K562 (cell line): ENCODE measurements around the gene FGF11. TPM values are rescaled to one million over a fixed set of nuclear protein-coding genes. Genes with fewer than 3 reads are reported as not detected.

Experiments used
- ELK1 ChIP-seq: sonication (generic); formaldehyde crosslinking; IDR thresholded peaks from 2 replicates; pipeline ENCODE4 v1.8.1; 2022; ENCODE audit warnings: missing genetic modification reagents
- HNRNPH1 ChIP-seq: fragments of 200-400 bp; formaldehyde crosslinking; optimal IDR thresholded peaks from 2 replicates; pipeline ENCODE3; 2017; ENCODE audit warnings: low read depth, mild to moderate bottlenecking, low read length, moderate library complexity
- LARP7 ChIP-seq: fragments of 450-650 bp; IDR thresholded peaks from 2 replicates; pipeline ENCODE4 v1.6.1; 2016
- PTRF ChIP-seq: fragments of 450-650 bp; IDR thresholded peaks from 2 replicates; pipeline ENCODE4 v1.6.1; 2016; ENCODE audit warnings: mild to moderate bottlenecking, missing genetic modification characterization, missing compliant biosample characterization
- RFX7 ChIP-seq: fragments of 250-450 bp; sonication (Bioruptor Pico); IDR thresholded peaks from 2 replicates; pipeline ENCODE4 v1.5.1; 2021; ENCODE audit warnings: mild to moderate bottlenecking
- ZNF316 ChIP-seq: fragments of 450-650 bp; IDR thresholded peaks from 2 replicates; pipeline ENCODE4 v1.6.1; 2016
- ZSCAN29 ChIP-seq: fragments of 450-650 bp; IDR thresholded peaks from 2 replicates; pipeline ENCODE4 v1.6.1; 2017
- polyA plus RNA-seq, 8 experiments: library from polyadenylated mRNA; depleted of rRNA in 4 of 8; stranded (reverse) in 5 of 8; unstranded in 3 of 8; fragments of >200 nt; fragmentation: Nextera tagmentation in 2 of 8; fragmentation: Illumina TruSeq in 1 of 8; extraction: Ambion mirVana in 2 of 8; extraction: Trizol in 1 of 8; gene quantifications; 2 replicates each; pipeline versions ENCODE4 v1.2.1 to v1.2.3, GENCODE V29; 2011 to 2014; ENCODE audit warnings: inconsistent platforms in 1 of 8, missing spikeins in 1 of 8
- total RNA-seq, 7 experiments: library from RNA; depleted of rRNA in 6 of 7; stranded (reverse); fragments of >200 nt in 6 of 7; fragmentation: Illumina TruSeq in 2 of 7; extraction: Trizol in 2 of 7; gene quantifications; 2 replicates each; pipeline versions ENCODE4 v1.2.1 to v1.2.3, GENCODE V29; 2011 to 2021; ENCODE audit warnings: low replicate concordance in 1 of 7
- TF ChIP-seq, protein P1 (sequence below): sonication (generic); formaldehyde crosslinking; IDR thresholded peaks from 2 replicates; pipeline ENCODE4 v1.8.0; 2022; ENCODE audit warnings: mild to moderate bottlenecking, missing genetic modification reagents, borderline replicate concordance
- TF ChIP-seq, protein P2 (sequence below): fragments of 450-650 bp; IDR thresholded peaks from 2 replicates; pipeline ENCODE4 v1.7.0; 2016; ENCODE audit warnings: borderline replicate concordance
- TF ChIP-seq, protein P3 (sequence below): fragments of 450-650 bp; IDR thresholded peaks from 2 replicates; pipeline ENCODE4 v1.6.1; 2016; ENCODE audit warnings: mild to moderate bottlenecking
- TF ChIP-seq, protein P4 (sequence below): fragments of 250-450 bp; sonication (Bioruptor Pico); IDR thresholded peaks from 2 replicates; pipeline ENCODE4 v1.4.0; 2020; ENCODE audit warnings: mild to moderate bottlenecking, moderate library complexity
- TF ChIP-seq, protein P5 (sequence below): fragments of 450-650 bp; IDR thresholded peaks from 2 replicates; pipeline ENCODE4 v1.6.1; 2018; ENCODE audit not compliant: partially characterized antibody

The FGF11 gene
- total and polyA plus RNA-seq, 9 of the 15 experiments (the other 6 are each of a cell fraction or from before 2014, with no cell fraction given), result 1.2 to 7.5 (median 3.0) TPM

- TF ChIP-seq, protein P1, sequence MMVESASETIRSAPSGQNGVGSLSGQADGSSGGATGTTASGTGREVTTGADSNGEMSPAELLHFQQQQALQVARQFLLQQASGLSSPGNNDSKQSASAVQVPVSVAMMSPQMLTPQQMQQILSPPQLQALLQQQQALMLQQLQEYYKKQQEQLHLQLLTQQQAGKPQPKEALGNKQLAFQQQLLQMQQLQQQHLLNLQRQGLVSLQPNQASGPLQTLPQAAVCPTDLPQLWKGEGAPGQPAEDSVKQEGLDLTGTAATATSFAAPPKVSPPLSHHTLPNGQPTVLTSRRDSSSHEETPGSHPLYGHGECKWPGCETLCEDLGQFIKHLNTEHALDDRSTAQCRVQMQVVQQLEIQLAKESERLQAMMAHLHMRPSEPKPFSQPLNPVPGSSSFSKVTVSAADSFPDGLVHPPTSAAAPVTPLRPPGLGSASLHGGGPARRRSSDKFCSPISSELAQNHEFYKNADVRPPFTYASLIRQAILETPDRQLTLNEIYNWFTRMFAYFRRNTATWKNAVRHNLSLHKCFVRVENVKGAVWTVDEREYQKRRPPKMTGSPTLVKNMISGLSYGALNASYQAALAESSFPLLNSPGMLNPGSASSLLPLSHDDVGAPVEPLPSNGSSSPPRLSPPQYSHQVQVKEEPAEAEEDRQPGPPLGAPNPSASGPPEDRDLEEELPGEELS, result no peak
- TF ChIP-seq ZSCAN29 (no peak), PTRF (no peak), LARP7 (no peak), HNRNPH1 (no peak), ELK1 (no peak), ZNF316 (no peak), RFX7 (no peak)
- TF ChIP-seq, protein P2, sequence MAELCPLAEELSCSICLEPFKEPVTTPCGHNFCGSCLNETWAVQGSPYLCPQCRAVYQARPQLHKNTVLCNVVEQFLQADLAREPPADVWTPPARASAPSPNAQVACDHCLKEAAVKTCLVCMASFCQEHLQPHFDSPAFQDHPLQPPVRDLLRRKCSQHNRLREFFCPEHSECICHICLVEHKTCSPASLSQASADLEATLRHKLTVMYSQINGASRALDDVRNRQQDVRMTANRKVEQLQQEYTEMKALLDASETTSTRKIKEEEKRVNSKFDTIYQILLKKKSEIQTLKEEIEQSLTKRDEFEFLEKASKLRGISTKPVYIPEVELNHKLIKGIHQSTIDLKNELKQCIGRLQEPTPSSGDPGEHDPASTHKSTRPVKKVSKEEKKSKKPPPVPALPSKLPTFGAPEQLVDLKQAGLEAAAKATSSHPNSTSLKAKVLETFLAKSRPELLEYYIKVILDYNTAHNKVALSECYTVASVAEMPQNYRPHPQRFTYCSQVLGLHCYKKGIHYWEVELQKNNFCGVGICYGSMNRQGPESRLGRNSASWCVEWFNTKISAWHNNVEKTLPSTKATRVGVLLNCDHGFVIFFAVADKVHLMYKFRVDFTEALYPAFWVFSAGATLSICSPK, result no peak
- TF ChIP-seq, protein P3, sequence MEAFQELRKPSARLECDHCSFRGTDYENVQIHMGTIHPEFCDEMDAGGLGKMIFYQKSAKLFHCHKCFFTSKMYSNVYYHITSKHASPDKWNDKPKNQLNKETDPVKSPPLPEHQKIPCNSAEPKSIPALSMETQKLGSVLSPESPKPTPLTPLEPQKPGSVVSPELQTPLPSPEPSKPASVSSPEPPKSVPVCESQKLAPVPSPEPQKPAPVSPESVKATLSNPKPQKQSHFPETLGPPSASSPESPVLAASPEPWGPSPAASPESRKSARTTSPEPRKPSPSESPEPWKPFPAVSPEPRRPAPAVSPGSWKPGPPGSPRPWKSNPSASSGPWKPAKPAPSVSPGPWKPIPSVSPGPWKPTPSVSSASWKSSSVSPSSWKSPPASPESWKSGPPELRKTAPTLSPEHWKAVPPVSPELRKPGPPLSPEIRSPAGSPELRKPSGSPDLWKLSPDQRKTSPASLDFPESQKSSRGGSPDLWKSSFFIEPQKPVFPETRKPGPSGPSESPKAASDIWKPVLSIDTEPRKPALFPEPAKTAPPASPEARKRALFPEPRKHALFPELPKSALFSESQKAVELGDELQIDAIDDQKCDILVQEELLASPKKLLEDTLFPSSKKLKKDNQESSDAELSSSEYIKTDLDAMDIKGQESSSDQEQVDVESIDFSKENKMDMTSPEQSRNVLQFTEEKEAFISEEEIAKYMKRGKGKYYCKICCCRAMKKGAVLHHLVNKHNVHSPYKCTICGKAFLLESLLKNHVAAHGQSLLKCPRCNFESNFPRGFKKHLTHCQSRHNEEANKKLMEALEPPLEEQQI, result no peak
- TF ChIP-seq, protein P4, sequence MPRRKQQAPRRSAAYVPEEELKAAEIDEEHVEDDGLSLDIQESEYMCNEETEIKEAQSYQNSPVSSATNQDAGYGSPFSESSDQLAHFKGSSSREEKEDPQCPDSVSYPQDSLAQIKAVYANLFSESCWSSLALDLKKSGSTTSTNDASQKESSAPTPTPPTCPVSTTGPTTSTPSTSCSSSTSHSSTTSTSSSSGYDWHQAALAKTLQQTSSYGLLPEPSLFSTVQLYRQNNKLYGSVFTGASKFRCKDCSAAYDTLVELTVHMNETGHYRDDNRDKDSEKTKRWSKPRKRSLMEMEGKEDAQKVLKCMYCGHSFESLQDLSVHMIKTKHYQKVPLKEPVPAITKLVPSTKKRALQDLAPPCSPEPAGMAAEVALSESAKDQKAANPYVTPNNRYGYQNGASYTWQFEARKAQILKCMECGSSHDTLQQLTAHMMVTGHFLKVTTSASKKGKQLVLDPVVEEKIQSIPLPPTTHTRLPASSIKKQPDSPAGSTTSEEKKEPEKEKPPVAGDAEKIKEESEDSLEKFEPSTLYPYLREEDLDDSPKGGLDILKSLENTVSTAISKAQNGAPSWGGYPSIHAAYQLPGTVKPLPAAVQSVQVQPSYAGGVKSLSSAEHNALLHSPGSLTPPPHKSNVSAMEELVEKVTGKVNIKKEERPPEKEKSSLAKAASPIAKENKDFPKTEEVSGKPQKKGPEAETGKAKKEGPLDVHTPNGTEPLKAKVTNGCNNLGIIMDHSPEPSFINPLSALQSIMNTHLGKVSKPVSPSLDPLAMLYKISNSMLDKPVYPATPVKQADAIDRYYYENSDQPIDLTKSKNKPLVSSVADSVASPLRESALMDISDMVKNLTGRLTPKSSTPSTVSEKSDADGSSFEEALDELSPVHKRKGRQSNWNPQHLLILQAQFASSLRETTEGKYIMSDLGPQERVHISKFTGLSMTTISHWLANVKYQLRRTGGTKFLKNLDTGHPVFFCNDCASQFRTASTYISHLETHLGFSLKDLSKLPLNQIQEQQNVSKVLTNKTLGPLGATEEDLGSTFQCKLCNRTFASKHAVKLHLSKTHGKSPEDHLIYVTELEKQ (CRISPR knock-in tag), result no peak
- TF ChIP-seq, protein P5, sequence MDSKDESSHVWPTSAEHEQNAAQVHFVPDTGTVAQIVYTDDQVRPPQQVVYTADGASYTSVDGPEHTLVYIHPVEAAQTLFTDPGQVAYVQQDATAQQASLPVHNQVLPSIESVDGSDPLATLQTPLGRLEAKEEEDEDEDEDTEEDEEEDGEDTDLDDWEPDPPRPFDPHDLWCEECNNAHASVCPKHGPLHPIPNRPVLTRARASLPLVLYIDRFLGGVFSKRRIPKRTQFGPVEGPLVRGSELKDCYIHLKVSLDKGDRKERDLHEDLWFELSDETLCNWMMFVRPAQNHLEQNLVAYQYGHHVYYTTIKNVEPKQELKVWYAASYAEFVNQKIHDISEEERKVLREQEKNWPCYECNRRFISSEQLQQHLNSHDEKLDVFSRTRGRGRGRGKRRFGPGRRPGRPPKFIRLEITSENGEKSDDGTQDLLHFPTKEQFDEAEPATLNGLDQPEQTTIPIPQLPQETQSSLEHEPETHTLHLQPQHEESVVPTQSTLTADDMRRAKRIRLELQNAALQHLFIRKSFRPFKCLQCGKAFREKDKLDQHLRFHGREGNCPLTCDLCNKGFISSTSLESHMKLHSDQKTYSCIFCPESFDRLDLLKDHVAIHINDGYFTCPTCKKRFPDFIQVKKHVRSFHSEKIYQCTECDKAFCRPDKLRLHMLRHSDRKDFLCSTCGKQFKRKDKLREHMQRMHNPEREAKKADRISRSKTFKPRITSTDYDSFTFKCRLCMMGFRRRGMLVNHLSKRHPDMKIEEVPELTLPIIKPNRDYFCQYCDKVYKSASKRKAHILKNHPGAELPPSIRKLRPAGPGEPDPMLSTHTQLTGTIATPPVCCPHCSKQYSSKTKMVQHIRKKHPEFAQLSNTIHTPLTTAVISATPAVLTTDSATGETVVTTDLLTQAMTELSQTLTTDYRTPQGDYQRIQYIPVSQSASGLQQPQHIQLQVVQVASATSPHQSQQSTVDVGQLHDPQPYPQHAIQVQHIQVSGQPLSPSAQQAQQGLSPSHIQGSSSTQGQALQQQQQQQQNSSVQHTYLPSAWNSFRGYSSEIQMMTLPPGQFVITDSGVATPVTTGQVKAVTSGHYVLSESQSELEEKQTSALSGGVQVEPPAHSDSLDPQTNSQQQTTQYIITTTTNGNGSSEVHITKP, result no peak
Observed at GRCh38 chr17:7404737-7405349, 34.5 kb upstream of the FGF11 start (continued).
